Skin of body (tissue), 2 donors: ENCODE results near the gene LSG1. TPM values are rescaled to one million over a fixed set of nuclear protein-coding genes. Genes with fewer than 3 reads are reported as not detected.
"Not testable (repeated sequence)": the region's sequence is repeated elsewhere in the genome, so short reads cannot be mapped to it uniquely, and the experiment has no call there.

Experiments
- DNase-seq: peaks from one replicate; lab custom pipeline; 2025; lab: John Stamatoyannopoulos, UW
- total RNA-seq: library from RNA; depleted of rRNA; stranded (reverse); fragments of >200 nt; gene quantifications from one replicate; pipeline ENCODE4 v1.2.3, GENCODE V29; 2014

The LSG1 gene
- total RNA-seq, 1 donor from 2014 or later = 41.4 TPM

- no peak for DNase-seq
Observed at GRCh38 chr3:194658477-194659242, 13.3 kb downstream of the LSG1 start.

- no peak for DNase-seq
Observed at GRCh38 chr3:194657439-194657838, 14.6 kb downstream of the LSG1 start.

- DNase-seq = no peak
Observed at GRCh38 chr3:194654443-194654842, 17.5 kb downstream of the LSG1 start.

GRCh38 chr3:194647747-194648146 lies 24.2 kb downstream of the LSG1 start:
- DNase-seq = no peak

GRCh38 chr3:194642769-194643168 lies 29.2 kb downstream of the LSG1 start:
- DNase-seq = no peak

- DNase-seq = no peak
Observed at GRCh38 chr3:194640829-194641228, 31.2 kb downstream of the LSG1 start.

- no peak for DNase-seq
Observed at GRCh38 chr3:194638991-194639605, 32.9 kb downstream of the LSG1 start.

GRCh38 chr3:194637541-194638400 lies 34.2 kb downstream of the LSG1 start:
- DNase-seq = no peak

GRCh38 chr3:194637066-194637465 lies 34.9 kb downstream of the LSG1 start:
- no peak for DNase-seq

GRCh38 chr3:194633349-194634004 lies 38.5 kb downstream of the LSG1 start, which contains the start of gene TMEM44:
Gene TMEM44 (minus strand): TSS chr3:194633419. CDS start chr3:194633215, 204 bp downstream.
- DNase-seq = peak; percentile 61

- peak; percentile 21 for DNase-seq
Observed at GRCh38 chr3:194632809-194633348, 39.1 kb downstream of the LSG1 start.

GRCh38 chr3:194632226-194632808 lies 39.7 kb downstream of the LSG1 start:
- DNase-seq = peak; percentile 5

GRCh38 chr3:194631696-194632095 lies 40.3 kb downstream of the LSG1 start:
- no peak for DNase-seq

- not testable (repeated sequence) for DNase-seq
Observed at GRCh38 chr3:194630681-194631080, 41.3 kb downstream of the LSG1 start.

GRCh38 chr3:194624956-194625355 lies 47.0 kb downstream of the LSG1 start:
- DNase-seq = no peak

GRCh38 chr3:194623449-194624290 lies 48.3 kb downstream of the LSG1 start:
- no peak for DNase-seq

GRCh38 chr3:194622621-194623340 lies 49.2 kb downstream of the LSG1 start:
- DNase-seq = no peak

- DNase-seq = no peak
Observed at GRCh38 chr3:194621947-194622346, 50.0 kb downstream of the LSG1 start.

- DNase-seq = no peak
Observed at GRCh38 chr3:194620196-194620595, 51.8 kb downstream of the LSG1 start.
